Ovary (tissue), 3 donors: ENCODE measurements around the gene TMEM222.

Experiments
- CTCF ChIP-seq, 3 donors: fragments of 450-650 bp in 2 of 3; fragments of 200-600 bp in 1 of 3; IDR thresholded peaks; one replicate each; pipeline versions ENCODE4 v1.5.1 to v1.8.0; 2016 to 2022; ENCODE audit warnings: antibody characterized with exemption in 3 of 3, mild to moderate bottlenecking in 1 of 3
- EP300 ChIP-seq: sonication (generic); formaldehyde crosslinking; IDR thresholded peaks from one replicate; pipeline ENCODE4 v1.6.1; 2017; ENCODE audit warnings: antibody characterized with exemption
- POLR2A ChIP-seq: fragments of 450-650 bp; IDR thresholded peaks from one replicate; pipeline ENCODE4 v1.6.1; 2017; ENCODE audit warnings: antibody characterized with exemption, mild to moderate bottlenecking, moderate library complexity
- donor health status: DM: no; HTN: no; CAD: no.

- no peak for TF ChIP-seq CTCF (IDR thresholded peaks at IDR 0.05)
- TF ChIP-seq POLR2A, result no peak
- no peak for TF ChIP-seq EP300
These were observed 37.8 kb downstream of the TMEM222 start for GRCh38 chr1:27359822-27360158.
